Smooth muscle cell (in vitro differentiated cells): ENCODE measurements around the gene FAM241A. TPM values are rescaled to one million over a fixed set of nuclear protein-coding genes. Genes with fewer than 3 reads are reported as not detected.

Source experiments
- DNase-seq: peaks from one replicate; lab custom pipeline; 2025; ENCODE audit not compliant: unreplicated experiment; lab: John Stamatoyannopoulos, UW
- H2AFZ ChIP-seq: fragments of 200-600 bp; sonication (generic); 2 replicates; pipeline ENCODE4 v1.6.0; 2016; ENCODE audit warnings: antibody characterized with exemption, low read depth, mild to moderate bottlenecking
- H3F3A ChIP-seq: fragments of 200-600 bp; sonication (generic); 2 replicates; pipeline ENCODE4 v1.6.0; 2017; ENCODE audit warnings: antibody characterized with exemption, low read depth
- H3K27ac ChIP-seq: fragments of 200-600 bp; sonication (generic); 2 replicates; pipeline ENCODE4 v1.5.1; 2016; ENCODE audit warnings: low read depth, mild to moderate bottlenecking
- H3K27me3 ChIP-seq: fragments of 200-600 bp; sonication (generic); 2 replicates; pipeline ENCODE4 v1.6.1; 2016; ENCODE audit warnings: low read depth, mild to moderate bottlenecking
- H3K36me3 ChIP-seq: fragments of 200-600 bp; sonication (generic); 2 replicates; pipeline ENCODE4 v1.5.1; 2016; ENCODE audit warnings: low read depth
- H3K4me1 ChIP-seq: fragments of 200-600 bp; sonication (generic); 2 replicates; pipeline ENCODE4 v1.5.1; 2016; ENCODE audit warnings: low read depth
- H3K4me2 ChIP-seq: fragments of 200-600 bp; sonication (generic); 2 replicates; pipeline ENCODE4 v1.6.0; 2016; ENCODE audit warnings: mild to moderate bottlenecking
- H3K4me3 ChIP-seq: fragments of 200-600 bp; sonication (generic); 2 replicates; pipeline ENCODE4 v1.5.1; 2016; ENCODE audit warnings: mild to moderate bottlenecking
- H3K79me2 ChIP-seq: fragments of 200-600 bp; sonication (generic); 2 replicates; pipeline ENCODE4 v1.6.0; 2016; ENCODE audit warnings: low read depth, mild to moderate bottlenecking
- H3K9ac ChIP-seq: fragments of 200-600 bp; sonication (generic); 2 replicates; pipeline ENCODE4 v1.6.0; 2016; ENCODE audit warnings: low read depth
- H3K9me3 ChIP-seq: fragments of 200-600 bp; sonication (generic); replicated peaks from 2 replicates; pipeline ENCODE4 v1.5.1; 2016; ENCODE audit warnings: low read depth
- H4K20me1 ChIP-seq: fragments of 200-600 bp; sonication (generic); 2 replicates; pipeline ENCODE4 v1.6.0; 2016; ENCODE audit warnings: low read depth
- WGBS: methylation state at CpG from one replicate; pipeline ENCODE4 v1.1.7; 2016; ENCODE audit warnings: low lambda C conversion rate; 5-methylcytosine and 5-hydroxymethylcytosine counted together
- polyA plus RNA-seq: library from polyadenylated mRNA; unstranded; fragments of >200 nt; fragmentation: Nextera tagmentation; extraction: Ambion mirVana; gene quantifications from 2 replicates; pipeline ENCODE4 v1.2.1, GENCODE V29; 2016
- total RNA-seq: library from RNA; depleted of rRNA; stranded (reverse); fragments of >200 nt; gene quantifications from 2 replicates; pipeline ENCODE4 v1.2.3, GENCODE V29; 2014
- TF ChIP-seq, protein P1 (sequence below): fragments of 200-600 bp; sonication (generic); IDR thresholded peaks from 2 replicates; pipeline ENCODE4 v1.5.1; 2017; ENCODE audit warnings: borderline replicate concordance, mild to moderate bottlenecking, antibody characterized with exemption; ENCODE audit not compliant: insufficient read depth, poor library complexity, severe bottlenecking

The FAM241A gene
- total and polyA plus RNA-seq, 2 experiments from 2014 or later, result 0.19 to 0.27 TPM

DNA sequence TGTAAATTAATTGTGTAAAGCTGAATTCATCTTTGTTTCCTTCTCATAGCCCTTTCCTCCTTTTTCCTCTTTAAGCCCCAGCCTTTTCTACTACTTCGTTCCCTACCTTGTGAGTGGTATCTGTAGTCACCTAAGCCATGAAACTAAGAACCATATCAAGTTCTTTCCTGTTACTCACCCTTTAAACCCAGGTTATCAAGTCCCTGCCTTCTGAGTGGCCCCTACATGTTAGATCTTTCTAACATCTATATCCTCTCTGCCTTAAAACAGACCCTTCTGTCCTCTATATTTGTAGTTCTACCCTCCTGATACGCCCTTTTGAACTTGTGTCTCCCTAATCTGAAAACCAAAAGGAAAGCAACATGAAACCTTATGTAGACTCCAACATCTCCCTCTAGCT, 93.6 kb downstream of the FAM241A start:
- H3K4me2 ChIP-seq, result no peak overlapping the region
- H3K79me2 ChIP-seq, result peaks cover 54% of the 10 kb centered on the region
- no peaks in the 10 kb centered on the region for H3F3A ChIP-seq
- H3K4me3 ChIP-seq, result no peak overlapping the region
- 96% methylated on average over 2 of the region's 2 CpGs for WGBS
- no peaks in the 10 kb centered on the region for H3K36me3 ChIP-seq
- H3K4me1 ChIP-seq, result no peaks in the 10 kb centered on the region
- H4K20me1 ChIP-seq, result peaks cover 16% of the 10 kb centered on the region
- H2AFZ ChIP-seq, result no peak overlapping the region
- no peak overlapping the region for H3K27ac ChIP-seq
- TF ChIP-seq, protein P1, sequence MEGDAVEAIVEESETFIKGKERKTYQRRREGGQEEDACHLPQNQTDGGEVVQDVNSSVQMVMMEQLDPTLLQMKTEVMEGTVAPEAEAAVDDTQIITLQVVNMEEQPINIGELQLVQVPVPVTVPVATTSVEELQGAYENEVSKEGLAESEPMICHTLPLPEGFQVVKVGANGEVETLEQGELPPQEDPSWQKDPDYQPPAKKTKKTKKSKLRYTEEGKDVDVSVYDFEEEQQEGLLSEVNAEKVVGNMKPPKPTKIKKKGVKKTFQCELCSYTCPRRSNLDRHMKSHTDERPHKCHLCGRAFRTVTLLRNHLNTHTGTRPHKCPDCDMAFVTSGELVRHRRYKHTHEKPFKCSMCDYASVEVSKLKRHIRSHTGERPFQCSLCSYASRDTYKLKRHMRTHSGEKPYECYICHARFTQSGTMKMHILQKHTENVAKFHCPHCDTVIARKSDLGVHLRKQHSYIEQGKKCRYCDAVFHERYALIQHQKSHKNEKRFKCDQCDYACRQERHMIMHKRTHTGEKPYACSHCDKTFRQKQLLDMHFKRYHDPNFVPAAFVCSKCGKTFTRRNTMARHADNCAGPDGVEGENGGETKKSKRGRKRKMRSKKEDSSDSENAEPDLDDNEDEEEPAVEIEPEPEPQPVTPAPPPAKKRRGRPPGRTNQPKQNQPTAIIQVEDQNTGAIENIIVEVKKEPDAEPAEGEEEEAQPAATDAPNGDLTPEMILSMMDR, result no peak
- DNase-seq, result no peak
- H3K9ac ChIP-seq, result no peak overlapping the region
- H3K9me3 ChIP-seq, result no peaks in the 10 kb centered on the region
- no peaks in the 10 kb centered on the region for H3K27me3 ChIP-seq

Other genes with a start within 250 kb of the FAM241A start
- gene AP1AR, start 86.3 kb downstream of the FAM241A start, total RNA-seq, result 15.3 and 23.0 TPM in 2 replicates
- 7.6 and 11.1 TPM in 2 replicates for gene AP1AR, start 86.3 kb downstream of the FAM241A start, polyA plus RNA-seq
- gene TIFA, start 140.4 kb downstream of the FAM241A start, total RNA-seq, result 10.3 and 14.2 TPM in 2 replicates
- 7.8 and 8.1 TPM in 2 replicates for gene TIFA, start 140.4 kb downstream of the FAM241A start, polyA plus RNA-seq
- 4.4 and 16.8 TPM in 2 replicates for gene ALPK1, start 151.9 kb downstream of the FAM241A start, total RNA-seq
- gene ALPK1, start 151.9 kb downstream of the FAM241A start, polyA plus RNA-seq, result 3.9 and 6.0 TPM in 2 replicates